ENCODE measurements around the gene CD82.

Gene CD82

DNA sequence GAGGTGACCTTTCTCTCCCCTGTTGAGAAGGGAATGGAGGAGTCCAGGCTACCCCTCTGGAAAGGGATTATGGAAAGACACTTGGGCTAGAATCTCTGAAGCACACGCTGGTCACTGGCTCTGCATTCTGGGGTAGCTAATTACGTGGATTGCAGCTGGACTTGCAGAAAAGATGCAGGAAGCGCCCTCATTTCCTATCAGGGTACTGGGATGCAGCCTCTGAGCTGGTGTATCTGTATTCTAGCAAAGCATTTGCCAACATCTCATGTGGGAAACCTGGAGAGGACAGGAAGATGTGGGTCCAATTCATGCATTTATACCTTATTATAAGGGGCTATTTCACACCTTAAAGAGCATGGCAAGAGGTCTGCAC is 44.3 kb downstream of the CD82 start:
- H3K36me3 ChIP-seq, result no peaks in the 10 kb centered on the region
- TF ChIP-seq, protein P1, sequence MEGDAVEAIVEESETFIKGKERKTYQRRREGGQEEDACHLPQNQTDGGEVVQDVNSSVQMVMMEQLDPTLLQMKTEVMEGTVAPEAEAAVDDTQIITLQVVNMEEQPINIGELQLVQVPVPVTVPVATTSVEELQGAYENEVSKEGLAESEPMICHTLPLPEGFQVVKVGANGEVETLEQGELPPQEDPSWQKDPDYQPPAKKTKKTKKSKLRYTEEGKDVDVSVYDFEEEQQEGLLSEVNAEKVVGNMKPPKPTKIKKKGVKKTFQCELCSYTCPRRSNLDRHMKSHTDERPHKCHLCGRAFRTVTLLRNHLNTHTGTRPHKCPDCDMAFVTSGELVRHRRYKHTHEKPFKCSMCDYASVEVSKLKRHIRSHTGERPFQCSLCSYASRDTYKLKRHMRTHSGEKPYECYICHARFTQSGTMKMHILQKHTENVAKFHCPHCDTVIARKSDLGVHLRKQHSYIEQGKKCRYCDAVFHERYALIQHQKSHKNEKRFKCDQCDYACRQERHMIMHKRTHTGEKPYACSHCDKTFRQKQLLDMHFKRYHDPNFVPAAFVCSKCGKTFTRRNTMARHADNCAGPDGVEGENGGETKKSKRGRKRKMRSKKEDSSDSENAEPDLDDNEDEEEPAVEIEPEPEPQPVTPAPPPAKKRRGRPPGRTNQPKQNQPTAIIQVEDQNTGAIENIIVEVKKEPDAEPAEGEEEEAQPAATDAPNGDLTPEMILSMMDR (IDR thresholded peaks at IDR 0.05; ENCODE audit: low read depth, low read length), result no peak
- H3K27me3 ChIP-seq (ENCODE audit: insufficient read depth, low read depth, severe bottlenecking), result no peaks in the 10 kb centered on the region
- H3K27ac ChIP-seq, result no peak overlapping the region
- DNase-seq, result no peak
- H3K4me3 ChIP-seq (ENCODE audit: low read depth, low read length), result no peak overlapping the region
- H3K9me3 ChIP-seq (ENCODE audit: severe bottlenecking), result no peaks in the 10 kb centered on the region

DNA sequence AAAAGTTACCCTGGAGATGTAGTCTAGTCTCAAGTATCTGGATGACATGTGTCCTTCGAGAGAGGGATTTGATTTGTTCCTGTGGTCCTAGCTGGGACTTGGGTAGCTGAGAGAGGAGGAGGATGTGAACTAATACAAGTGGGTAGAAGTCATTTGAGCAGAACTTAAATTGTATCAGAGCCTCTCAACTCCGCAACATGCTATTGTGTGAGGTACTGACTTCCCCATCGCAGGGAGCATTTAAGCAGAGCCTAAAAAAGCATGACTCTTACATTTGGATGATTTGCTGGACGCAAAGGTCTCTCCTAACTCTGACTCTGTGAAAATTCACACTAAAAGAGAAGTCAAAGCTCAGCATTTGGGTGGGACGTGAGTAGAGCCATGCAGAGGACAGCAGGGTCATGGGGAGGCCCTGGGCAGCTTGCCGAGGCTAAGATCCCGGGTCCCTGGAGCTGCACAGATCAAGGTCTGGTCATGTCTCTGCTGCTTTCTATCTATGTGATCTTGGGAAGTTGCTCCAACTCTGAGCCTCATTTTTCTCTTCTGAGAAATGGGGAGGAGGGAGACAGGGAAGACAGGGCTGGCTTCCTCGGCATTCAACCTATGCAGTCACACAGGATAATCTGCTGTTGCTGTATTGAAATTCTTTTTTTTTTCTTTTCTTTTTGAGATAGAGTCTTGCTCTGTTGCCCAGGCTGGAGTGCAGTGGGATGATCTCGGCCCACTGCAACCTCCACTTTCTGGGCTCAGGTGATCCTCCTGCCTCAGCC is 44.9 kb downstream of the CD82 start:
- TF ChIP-seq, protein P1 (IDR thresholded peaks at IDR 0.05; ENCODE audit: low read depth, low read length), result no peak
- DNase-seq, result no peak
- H3K4me3 ChIP-seq (ENCODE audit: low read depth, low read length), result no peak overlapping the region
- H3K27ac ChIP-seq, result no peak overlapping the region
- no peaks in the 10 kb centered on the region for H3K36me3 ChIP-seq
- no peaks in the 10 kb centered on the region for H3K27me3 ChIP-seq (ENCODE audit: insufficient read depth, low read depth, severe bottlenecking)
- no peaks in the 10 kb centered on the region for H3K9me3 ChIP-seq (ENCODE audit: severe bottlenecking)

DNA sequence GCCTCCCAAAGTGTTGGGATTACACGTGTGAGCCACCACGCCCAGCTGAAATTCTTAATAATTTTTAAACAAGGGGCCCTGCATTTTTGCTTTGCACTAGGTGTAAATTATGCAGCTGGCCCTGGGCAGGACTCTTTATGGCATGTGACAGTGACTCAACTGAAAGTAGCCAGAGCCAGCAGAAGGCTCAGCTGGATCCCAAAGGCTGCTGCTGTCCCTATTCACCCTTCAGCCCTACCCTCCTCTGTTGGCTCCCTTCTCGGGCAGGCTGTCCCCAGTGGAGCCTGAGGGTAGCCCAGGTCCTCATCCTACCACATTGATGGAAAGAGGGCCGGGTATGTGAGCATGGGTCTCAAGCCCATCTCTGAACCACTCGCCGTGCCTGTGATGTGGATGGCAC is 45.6 kb downstream of the CD82 start:
- DNase-seq, result no peak
- Histone ChIP-seq H3K9me3 (ENCODE audit: severe bottlenecking) (no peaks in the 10 kb centered on the region), H3K4me3 (ENCODE audit: low read depth, low read length) (no peak overlapping the region), H3K36me3 (no peaks in the 10 kb centered on the region), H3K27me3 (ENCODE audit: insufficient read depth, low read depth, severe bottlenecking) (no peaks in the 10 kb centered on the region), H3K27ac (no peak overlapping the region)
- TF ChIP-seq, protein P1 (IDR thresholded peaks at IDR 0.05; ENCODE audit: low read depth, low read length), result no peak

DNA sequence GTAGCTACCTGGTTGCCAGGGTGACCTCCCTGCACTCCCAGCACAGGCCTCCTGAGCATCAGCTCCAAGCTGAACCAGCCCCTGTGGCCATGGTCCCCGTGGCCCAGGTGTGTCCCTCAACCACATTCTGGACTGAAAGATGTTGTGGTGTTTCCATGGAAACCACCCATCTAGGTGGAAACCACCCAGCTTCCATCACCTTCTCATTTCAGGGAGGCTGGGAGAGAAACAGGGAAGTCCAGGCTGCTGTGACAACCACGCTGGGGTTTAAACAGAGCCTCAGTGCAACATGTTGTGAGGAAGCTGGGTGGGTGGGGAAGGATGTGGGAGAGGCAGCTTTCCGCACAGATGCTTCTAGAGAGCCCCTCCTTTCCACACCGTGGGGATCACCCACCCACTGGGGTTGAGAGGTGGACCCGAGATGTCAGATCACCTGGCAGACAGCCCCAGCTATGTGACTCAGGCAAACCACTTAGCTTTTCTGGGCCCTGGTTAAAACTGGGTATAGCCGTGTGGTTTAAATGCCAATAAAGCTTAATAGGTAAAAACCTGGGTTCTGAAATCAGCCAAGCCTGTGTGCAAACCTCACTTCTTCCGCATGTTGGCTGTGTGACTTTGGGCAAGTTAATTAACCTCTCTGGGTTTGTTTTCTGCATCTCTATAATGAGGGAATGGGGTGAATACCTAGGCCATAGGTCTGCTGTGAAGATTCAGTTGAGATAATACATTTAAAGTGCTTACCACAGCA is 46.4 kb downstream of the CD82 start:
- no peaks in the 10 kb centered on the region for H3K9me3 ChIP-seq (ENCODE audit: severe bottlenecking)
- TF ChIP-seq, protein P1 (IDR thresholded peaks at IDR 0.05; ENCODE audit: low read depth, low read length), result no peak
- no peaks in the 10 kb centered on the region for H3K36me3 ChIP-seq
- H3K27me3 ChIP-seq (ENCODE audit: insufficient read depth, low read depth, severe bottlenecking), result no peaks in the 10 kb centered on the region
- no peak for DNase-seq
- no peak overlapping the region for H3K27ac ChIP-seq
- H3K4me3 ChIP-seq (ENCODE audit: low read depth, low read length), result no peak overlapping the region

DNA sequence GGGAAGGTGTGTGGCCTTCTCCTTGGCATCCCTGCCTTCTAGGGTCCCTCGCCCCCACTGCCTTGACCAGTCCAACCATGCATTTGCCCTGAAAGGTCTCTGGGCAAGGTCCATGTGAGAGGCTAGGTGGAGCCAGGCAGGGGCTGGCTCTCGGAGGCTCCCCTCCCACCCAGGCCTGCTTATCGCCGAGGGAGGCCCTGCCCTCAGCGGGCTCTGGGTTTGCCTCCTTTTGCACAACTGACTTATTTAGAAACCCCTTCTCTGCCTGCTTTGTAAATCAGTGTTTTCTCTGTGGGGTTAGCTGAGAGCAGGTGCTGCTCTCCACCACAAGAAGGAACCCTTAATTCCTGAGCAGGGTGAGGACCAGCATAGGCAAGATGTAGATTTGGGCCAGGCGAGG is 47.7 kb downstream of the CD82 start:
- no peak overlapping the region for H3K4me3 ChIP-seq (ENCODE audit: low read depth, low read length)
- no peaks in the 10 kb centered on the region for H3K27me3 ChIP-seq (ENCODE audit: insufficient read depth, low read depth, severe bottlenecking)
- H3K27ac ChIP-seq, result no peak overlapping the region
- H3K36me3 ChIP-seq, result no peaks in the 10 kb centered on the region
- TF ChIP-seq, protein P1 (IDR thresholded peaks at IDR 0.05; ENCODE audit: low read depth, low read length), result no peak
- DNase-seq, result no peak
- H3K9me3 ChIP-seq (ENCODE audit: severe bottlenecking), result no peaks in the 10 kb centered on the region
